ENCODE measurements around the gene TSPAN18. TPM values are rescaled to one million over a fixed set of nuclear protein-coding genes. Genes with fewer than 3 reads are reported as not detected.
A peak's percentile ranks its signal among the peaks of the same experiment; 100 is the strongest.

Gene TSPAN18
- total and polyA plus RNA-seq, 10 of the 15 experiments (the other 5 are each of a cell fraction or from before 2014, with no cell fraction given), result 0.02 to 0.77 (median 0.13) TPM; not detected in 1

- TF ChIP-seq PRDM15 (CRISPR knock-in tag; IDR thresholded peaks at IDR 0.05), result no peak
- TF ChIP-seq JUND (IDR thresholded peaks at IDR 0.05; ENCODE audit: low read depth, low read length), result no peak
- no peak for TF ChIP-seq MYB (IDR thresholded peaks at IDR 0.05; ENCODE audit: borderline replicate concordance, low read depth, low read length)
- no peak for TF ChIP-seq TAF1 (IDR thresholded peaks at IDR 0.05; ENCODE audit: borderline replicate concordance, low read depth, low read length)
- TF ChIP-seq SPI1 (IDR thresholded peaks at IDR 0.05; ENCODE audit: borderline replicate concordance, insufficient read depth, low read depth, low read length), result no peak
- TF ChIP-seq MEF2B (IDR thresholded peaks at IDR 0.05; ENCODE audit: partially characterized antibody, poor library complexity, severe bottlenecking), result no peak
Measured at GRCh38 chr11:44760477-44760872, 33.7 kb downstream of the TSPAN18 start (continued).

GRCh38 chr11:44760917-44761550 lies 34.3 kb downstream of the TSPAN18 start:
- Histone ChIP-seq H2AFZ (ENCODE audit: control insufficient read depth, low read depth, low read length) (no peak overlapping the region), H3K79me2 (ENCODE audit: control insufficient read depth, insufficient read depth, low read length) (no peaks in the 10 kb centered on the region), H3K36me3 (ENCODE audit: control insufficient read depth in 2 of 2, insufficient read depth in 2 of 2, low read length in 1 of 2) (no peaks in the 10 kb centered on the region), H3K4me3 (no peak overlapping the region), H3K4me2 (ENCODE audit: control insufficient read depth, insufficient read depth) (no peak overlapping the region), H3K4me1 (ENCODE audit: control insufficient read depth, insufficient read depth, low read length) (no peaks in the 10 kb centered on the region), H3K9me3 (replicated peaks; ENCODE audit: control insufficient read depth, insufficient read depth, low read length) (no peaks in the 10 kb centered on the region; the same call in 2 of the 3 replicates), H4K20me1 (ENCODE audit: control insufficient read depth, insufficient read depth) (no peaks in the 10 kb centered on the region), H3K9ac (ENCODE audit: control insufficient read depth, insufficient read depth, low read length) (no peak overlapping the region), H3K27me3 (replicated peaks in 1 of 2; ENCODE audit: control insufficient read depth in 2 of 2, insufficient read depth in 2 of 2, low read length in 1 of 2) (peaks cover 0 to 4% of the 10 kb centered on the region in 2 experiments; a peak in 1 of 4 replicates), H3K27ac (ENCODE audit: control insufficient read depth, insufficient read depth) (no peak overlapping the region)
- no TSS peak for BruUV-seq (replicated peaks)
- FAIRE-seq (no peak), ATAC-seq (peak; percentile 55; the same call in 2 of the 3 replicates), DNase-seq (ENCODE audit: low read depth, low spot score) (no peak)
- in situ Hi-C loops (cut with MboI), result no loop called here
- SMC1A ChIA-PET (ENCODE audit: uncharacterized antibody, unreplicated experiment), result no interaction called here
- TF ChIP-seq CTCF (IDR thresholded peaks at IDR 0.05 in 2 of 3, conservative IDR thresholded peaks at IDR 0.05 in 1 of 3; ENCODE audit: control insufficient read depth in 2 of 3, extremely low read depth in 1 of 3, insufficient read depth in 1 of 3, low read depth in 3 of 3, low read length in 3 of 3), result peak in 2 of 3 experiments; percentile 11 to 27; a peak in 1 of 6 replicates
- TF ChIP-seq ZBED1 (IDR thresholded peaks at IDR 0.05; ENCODE audit: borderline replicate concordance), result no peak
- RAD21 ChIA-PET (ENCODE audit: unreplicated experiment), result interaction anchor here (0.5 kb wide), 1 partner anchor 237 kb away, joined by 3 read pairs; no protein-coding TSS in a partner anchor
- POLR2A ChIA-PET, result no interaction called here
- CTCF ChIA-PET, result interaction anchor here (1.0 to 1.6 kb wide), 4 partner anchors 14 to 151 kb away, joined by 3 to 5 read pairs (median 4); no protein-coding TSS in a partner anchor
- intact Hi-C loops (cut with micrococcal nuclease; ENCODE audit: unreplicated experiment), result no loop called here
- 19% methylated on average over 10 of the region's 10 CpGs for WGBS (ENCODE audit: insufficient coverage, insufficient replicate concordance, low lambda C conversion rate, missing lambda C conversion rate)
